ENCODE data around the gene FOXI1.
"Not testable (repeated sequence)": the region's sequence is repeated elsewhere in the genome, so short reads cannot be mapped to it uniquely, and the experiment has no call there.

FOXI1 gene

GRCh38 chr5:170132269-170132975, 26.7 kb downstream of the FOXI1 start:
- no peak for DNase-seq

DNA sequence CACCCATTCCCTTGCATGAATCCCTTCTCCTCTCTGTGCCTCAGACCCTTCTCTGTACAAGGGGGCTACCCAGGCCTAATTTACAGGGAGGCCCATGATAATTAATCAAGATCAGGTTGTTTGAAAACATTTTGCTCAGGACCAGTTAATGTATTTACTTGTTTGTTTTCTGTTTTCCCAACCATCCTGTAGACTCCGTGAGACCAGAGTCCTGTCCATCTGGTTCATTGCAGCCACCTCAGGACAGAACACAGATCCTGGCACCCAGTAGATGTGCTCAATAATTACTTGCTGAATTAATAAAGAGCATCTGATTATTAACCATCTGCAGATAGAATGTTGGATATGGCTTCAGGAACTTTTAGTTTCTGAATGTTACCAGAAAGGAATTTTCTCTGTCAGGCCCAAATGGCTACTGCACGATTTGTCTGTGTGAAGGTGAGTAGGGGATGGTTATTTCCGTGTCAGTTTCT, 27.3 kb downstream of the FOXI1 start:
- no peak for DNase-seq

DNA sequence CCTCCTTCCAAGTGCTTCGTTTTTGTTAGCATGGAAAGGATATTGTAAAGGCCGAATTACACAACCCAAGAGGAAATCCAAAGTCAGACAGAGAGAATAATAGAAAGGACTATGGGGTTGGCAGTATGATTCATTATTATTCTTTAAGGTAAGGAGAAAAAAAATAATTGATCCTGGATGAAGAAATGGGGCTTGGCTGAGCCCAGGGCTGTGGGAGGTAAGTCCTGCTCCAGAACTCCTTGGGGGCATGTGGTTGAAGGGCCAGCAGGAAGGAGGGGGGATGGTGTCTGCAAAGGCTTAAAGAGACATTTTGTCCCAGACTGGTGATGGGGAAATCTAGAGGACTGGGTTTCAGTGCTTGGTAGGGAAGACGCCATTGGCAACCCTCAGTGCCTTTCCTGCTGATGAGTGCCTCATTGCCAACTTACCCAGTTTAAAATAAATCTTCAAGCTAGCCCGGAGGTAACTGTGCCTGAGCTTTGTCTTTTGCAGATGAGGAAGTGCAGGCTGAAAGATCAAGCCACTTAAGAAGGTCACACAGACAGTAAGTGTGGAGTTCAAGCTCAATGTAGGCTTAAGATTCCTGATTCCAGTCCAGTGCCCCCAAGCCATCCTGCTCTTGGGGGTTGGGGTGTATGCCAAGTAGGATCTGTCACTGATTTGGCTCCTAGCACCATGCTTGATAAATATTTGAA, 30.2 kb downstream of the FOXI1 start:
- no peak for DNase-seq

DNA sequence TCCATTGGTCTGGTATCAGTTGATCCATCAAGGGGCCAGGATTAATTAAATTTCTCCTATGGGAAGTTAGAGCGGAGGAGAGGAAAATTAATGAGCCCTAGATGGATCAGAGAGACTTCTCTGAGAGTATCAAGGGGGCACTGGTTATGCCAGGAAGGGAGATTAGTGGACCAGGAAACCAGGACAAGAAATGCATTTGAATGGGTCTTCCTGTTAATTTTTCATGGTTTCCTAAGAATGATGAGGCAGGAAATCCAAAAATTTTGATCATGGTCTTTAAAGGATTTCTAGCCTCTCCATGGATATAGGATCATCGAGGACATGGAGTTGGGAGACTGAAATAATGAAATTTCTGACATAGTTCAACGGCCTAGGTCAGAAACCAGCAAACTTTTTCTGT, 30.8 kb downstream of the FOXI1 start:
- no peak for DNase-seq

DNA sequence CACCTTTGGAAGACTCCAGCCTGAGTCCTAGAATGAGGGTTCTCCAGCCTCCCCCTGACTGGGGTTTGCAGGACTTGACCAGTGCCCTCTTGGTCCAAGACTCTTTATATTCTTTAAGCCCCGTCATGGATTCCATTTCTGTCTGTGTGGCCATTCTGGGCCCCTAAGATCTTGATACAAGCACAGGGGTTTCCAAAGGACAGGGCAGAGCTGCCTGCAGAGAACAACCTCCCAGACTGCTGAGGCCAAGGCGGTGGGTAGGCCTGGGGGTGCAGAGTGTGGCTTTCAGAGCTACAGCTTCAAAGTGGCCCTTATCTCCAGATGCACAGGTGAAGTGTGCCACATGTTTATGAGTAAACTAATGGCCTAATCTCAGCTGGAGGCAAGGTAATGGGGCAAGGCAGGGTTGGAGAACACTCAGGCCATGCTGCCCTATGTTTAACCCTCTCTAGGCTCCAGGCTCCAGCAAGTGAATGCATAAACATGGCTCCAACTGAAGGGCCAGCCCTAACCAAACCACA, 32.1 kb downstream of the FOXI1 start:
- no peak for DNase-seq

- DNase-seq = no peak
Measured at GRCh38 chr5:170138273-170138672, 32.6 kb downstream of the FOXI1 start.

GRCh38 chr5:170139786-170140335, 34.2 kb downstream of the FOXI1 start:
- no peak for DNase-seq

GRCh38 chr5:170141196-170141595, 35.5 kb downstream of the FOXI1 start:
- DNase-seq = not testable (repeated sequence)

- no peak for DNase-seq
Measured at GRCh38 chr5:170141636-170142035, 35.9 kb downstream of the FOXI1 start.

GRCh38 chr5:170142196-170142595, 36.5 kb downstream of the FOXI1 start:
- DNase-seq = no peak

- no peak for DNase-seq
Measured at GRCh38 chr5:170143091-170143490, 37.4 kb downstream of the FOXI1 start.

- DNase-seq = no peak
Measured at GRCh38 chr5:170143710-170144109, 38.0 kb downstream of the FOXI1 start.

GRCh38 chr5:170144286-170145023, 38.8 kb downstream of the FOXI1 start:
- DNase-seq = no peak

DNA sequence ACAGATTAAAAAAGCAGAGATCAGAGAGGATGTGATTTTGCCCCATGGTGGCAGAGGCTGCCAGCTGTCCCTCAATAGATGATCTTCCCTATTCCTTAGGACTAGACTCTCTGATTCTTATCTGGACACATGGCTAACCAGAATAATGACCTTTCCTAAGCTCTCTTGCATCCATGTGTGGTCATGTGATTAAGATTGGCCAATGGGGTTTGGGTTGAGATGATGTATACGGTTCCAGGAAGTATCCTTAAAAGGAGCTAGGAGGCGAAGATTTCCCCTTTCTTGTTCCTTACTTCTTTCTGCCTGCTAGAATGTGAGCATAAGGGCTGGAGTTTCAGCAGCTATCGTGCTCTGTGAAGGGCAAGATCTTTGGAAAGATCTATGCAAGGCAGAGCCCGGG, 39.8 kb downstream of the FOXI1 start:
- no peak for DNase-seq

GRCh38 chr5:170147051-170147752, 41.5 kb downstream of the FOXI1 start:
- no peak for DNase-seq

DNA sequence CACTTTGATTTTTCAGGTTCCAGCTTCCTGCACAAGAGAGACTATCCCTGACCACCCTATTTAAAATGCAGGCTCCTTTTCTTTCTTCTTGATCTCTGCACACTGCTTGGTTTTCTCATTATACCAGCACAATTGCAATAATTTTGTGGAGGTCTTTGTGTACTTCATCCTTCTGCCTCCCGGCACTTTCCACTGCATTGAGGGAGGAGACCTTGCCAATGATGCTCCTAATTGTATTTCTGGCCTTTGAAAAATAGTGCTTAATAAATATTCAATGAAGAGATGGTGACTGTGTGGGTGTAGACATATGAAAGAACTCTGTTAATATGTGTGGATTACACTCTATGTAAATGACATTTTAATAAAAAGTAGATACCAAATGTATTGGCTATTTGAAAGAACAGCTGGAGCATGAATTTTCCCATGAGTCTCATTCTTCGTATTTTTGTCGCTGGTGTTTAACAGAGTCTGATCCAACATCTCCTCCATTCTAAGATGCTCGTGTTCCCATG, 42.1 kb downstream of the FOXI1 start:
- no peak for DNase-seq

DNA sequence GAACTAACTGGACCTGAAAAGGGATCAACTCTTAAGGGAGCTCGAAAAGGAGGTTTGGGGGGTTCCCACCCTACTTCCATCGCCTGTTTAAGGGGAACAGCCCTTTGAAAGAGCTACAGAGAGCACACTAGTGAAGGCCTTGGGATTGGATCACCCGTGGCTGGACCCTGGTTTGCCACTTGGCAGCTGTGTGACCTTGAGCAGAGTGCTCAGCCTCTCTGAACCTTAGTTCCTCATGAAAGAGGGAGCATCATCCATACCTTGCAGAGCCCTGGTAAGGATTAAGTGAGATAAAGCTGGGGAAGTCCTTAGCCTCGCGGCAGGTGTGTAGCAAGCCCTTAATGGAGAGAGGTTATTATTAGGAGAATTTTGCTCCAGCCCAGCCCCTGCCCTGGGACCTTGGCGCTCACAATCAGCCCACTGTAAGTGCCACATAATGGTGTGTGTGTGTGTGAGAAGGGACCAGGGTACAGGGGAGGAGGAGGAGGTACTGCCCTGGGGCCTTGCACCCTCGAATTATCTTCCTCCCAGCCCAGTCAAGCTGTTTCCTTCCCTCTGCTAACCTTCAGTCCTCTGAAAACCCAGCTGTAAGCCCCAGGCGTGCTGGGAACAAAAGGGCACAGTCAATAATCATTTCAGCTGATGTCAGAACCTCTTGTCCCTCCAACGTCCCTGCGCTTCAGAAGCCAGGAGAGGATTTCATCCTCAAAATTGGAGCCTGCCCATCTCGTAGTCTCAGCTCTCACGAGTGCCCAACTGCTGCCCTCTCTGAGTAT, 42.9 kb downstream of the FOXI1 start:
- no peak for DNase-seq

DNA sequence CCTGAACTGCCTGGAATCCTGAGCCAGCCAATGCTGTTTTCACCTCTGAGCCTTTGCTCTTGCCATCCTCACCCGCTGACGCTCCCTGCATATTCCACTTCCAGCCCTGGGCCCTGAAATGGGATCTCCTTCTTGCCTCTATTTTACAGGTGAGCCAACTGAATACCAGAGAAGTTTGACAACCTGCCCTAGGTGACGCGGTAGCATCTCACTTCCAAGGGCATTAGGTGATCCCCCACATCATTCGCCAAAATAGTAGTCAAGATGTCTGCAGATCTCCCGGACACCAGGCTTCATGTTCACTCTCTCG, 43.5 kb downstream of the FOXI1 start:
- DNase-seq = no peak

- DNase-seq = no peak
Measured at GRCh38 chr5:170150713-170151096, 45.0 kb downstream of the FOXI1 start.

DNA sequence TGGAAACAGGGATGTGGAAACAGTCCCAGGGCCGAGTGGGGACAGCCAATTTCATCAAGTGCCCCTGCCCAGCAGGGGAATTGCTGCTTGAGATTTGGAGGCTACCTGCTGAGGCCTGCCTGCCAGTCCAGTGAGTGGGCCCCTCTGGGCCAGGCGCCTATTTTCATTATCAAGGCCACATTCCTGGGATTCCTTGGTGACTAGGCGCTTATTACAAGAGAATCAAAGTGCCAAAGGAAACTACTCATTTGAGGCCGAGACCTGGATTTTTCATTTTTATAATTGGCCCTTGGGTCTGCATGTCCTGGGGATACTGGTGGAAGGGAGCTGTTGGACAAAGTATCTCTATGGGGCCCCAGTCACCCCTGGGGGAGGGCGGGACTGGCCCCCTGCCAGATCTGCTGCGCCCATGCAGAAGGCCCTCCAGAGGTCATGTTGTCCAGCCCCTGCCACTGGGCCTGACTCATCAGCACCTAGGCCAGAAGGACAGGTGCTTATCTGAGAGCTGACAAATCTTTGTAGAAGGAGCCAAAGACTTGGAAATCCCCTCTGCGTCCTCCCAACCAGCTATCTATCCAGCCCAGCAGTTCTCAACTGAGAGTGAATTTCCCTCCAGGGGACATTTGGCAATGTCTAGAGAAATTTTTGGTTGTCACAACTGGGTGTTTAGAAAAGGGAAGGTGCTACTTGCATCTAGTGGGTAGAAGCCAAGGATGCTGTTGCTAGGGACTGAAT, 45.6 kb downstream of the FOXI1 start:
- DNase-seq = no peak

DNA sequence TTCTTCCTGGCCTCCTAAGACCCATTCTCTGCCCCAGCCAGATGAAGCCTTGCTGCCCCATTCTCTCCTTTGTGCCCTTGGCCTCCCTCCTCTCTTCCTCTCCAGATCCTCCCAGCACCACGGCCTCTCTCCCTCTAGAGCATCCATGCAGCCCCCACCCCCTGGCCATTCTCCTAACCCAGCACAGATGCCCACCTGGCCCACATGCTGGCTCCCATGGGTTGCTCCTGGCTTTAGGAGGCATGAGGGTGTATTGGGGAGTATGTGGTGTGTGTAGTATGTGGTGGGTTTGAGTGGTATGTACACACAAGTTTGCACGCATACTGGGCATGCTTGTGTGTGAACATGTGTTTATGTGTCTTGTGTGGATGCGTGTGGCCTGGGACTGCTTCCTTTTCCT, 47.1 kb downstream of the FOXI1 start:
- DNase-seq = no peak
